Measurements from ENCODE around the gene CARS1.

Gene CARS1

DNA sequence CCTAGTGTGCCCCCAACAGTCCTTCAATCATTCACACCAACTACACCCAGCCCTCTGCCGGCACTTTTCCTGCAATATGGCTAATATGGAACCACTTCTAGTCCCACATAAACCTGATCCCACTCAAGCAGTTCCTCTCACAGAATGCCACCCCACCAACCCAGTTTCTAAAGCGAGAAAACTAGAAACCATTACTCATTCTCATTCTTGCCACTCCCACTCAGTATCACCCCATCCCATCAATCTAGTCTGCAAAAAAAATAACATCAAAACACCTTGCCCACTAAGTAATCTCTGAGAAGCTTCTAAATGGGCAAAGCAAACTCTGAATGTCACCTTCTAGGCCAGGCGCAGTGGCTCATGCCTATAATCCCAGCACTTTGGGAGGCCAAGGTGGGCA, 83.0 kb downstream of the CARS1 start:
- Histone ChIP-seq H3K9me3 (ENCODE audit: low read length) (no peaks in the 10 kb centered on the region), H3K36me3 (ENCODE audit: insufficient read depth, low read length) (peaks cover 97% of the 10 kb centered on the region), H2AFZ (ENCODE audit: low read depth, low read length) (no peak overlapping the region), H3K4me1 (ENCODE audit: insufficient read depth, low read length) (no peaks in the 10 kb centered on the region), H3K27me3 (ENCODE audit: insufficient read depth, low read length) (no peaks in the 10 kb centered on the region), H3K4me3 (ENCODE audit: low read length) (no peak overlapping the region)

DNA sequence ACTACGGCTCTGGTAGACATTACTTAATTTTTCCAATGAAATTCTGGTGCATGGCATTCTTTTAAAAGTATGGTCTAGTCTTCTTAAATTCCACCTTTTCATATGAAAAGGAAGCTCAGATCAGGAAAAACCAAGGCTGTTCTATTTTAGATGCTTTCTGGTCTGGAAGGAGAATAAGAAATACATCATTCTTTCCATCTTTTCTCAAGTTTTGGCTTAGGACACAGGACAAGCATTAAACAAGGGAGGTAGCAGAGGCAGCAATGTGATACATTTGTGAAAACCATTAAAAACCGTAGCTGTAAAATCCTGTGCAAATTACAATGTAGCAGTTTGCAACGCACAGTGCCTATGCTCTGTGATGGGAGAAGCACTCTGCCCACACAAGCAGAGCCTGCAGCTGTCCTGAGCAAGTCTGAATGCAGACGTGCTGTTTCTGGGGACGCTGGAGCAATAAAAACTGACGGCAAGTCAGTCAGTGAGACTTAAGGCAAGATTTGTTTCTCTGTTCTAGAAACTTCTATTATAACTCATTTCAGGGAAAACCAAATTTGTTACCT, 88.8 kb downstream of the CARS1 start:
- Histone ChIP-seq H3K27me3 (ENCODE audit: insufficient read depth, low read length) (no peaks in the 10 kb centered on the region), H3K4me1 (ENCODE audit: insufficient read depth, low read length) (no peaks in the 10 kb centered on the region), H3K36me3 (ENCODE audit: insufficient read depth, low read length) (peaks cover 93% of the 10 kb centered on the region), H3K4me3 (ENCODE audit: low read length) (no peak overlapping the region), H3K9me3 (ENCODE audit: low read length) (peaks cover 1% of the 10 kb centered on the region), H2AFZ (ENCODE audit: low read depth, low read length) (no peak overlapping the region)

DNA sequence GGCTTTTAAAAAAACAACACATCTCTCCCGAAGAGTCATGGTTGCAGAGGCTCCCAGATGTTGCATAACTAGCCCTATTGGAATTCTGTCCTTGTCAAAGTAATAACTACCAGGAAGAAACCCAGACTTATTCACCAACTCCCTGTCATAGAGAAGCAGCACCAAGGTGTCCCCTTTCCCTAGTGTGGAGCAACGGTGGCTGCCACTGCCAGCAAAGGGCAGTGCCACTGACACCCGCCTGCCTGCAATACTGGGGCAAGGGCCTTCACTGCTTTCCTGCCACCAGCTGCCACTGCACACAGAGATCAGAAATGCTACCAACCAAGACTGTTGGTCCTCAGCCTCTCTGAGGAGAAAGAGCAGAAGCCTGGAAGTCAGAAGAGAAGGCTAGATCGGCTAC, 92.4 kb downstream of the CARS1 start:
- peaks cover 1% of the 10 kb centered on the region for H3K9me3 ChIP-seq (ENCODE audit: low read length)
- H3K4me1 ChIP-seq (ENCODE audit: insufficient read depth, low read length): no peaks in the 10 kb centered on the region
- H2AFZ ChIP-seq (ENCODE audit: low read depth, low read length): no peak overlapping the region
- no peaks in the 10 kb centered on the region for H3K27me3 ChIP-seq (ENCODE audit: insufficient read depth, low read length)
- H3K4me3 ChIP-seq (ENCODE audit: low read length): no peak overlapping the region
- H3K36me3 ChIP-seq (ENCODE audit: insufficient read depth, low read length): peaks cover 87% of the 10 kb centered on the region

DNA sequence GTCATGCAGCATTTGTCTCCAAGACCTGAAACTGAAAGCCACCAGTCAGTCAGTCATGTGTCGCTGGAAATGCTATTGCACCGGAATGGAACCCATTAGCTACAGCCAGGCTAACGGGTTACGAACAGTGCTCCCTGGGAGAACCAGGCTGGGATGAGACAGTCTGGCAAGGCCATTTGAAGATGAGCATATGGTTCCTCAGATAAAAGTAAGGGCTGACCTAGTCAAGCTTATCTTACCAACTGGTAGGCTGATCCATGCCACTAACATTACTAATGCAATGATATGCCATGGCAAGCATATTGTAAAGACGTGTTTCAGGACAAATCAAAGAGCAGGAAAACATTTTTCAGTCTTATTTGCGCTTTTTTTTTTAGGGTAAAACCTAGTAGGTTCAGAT, 93.5 kb downstream of the CARS1 start:
- no peaks in the 10 kb centered on the region for H3K4me1 ChIP-seq (ENCODE audit: insufficient read depth, low read length)
- H3K4me3 ChIP-seq (ENCODE audit: low read length): no peak overlapping the region
- no peak overlapping the region for H2AFZ ChIP-seq (ENCODE audit: low read depth, low read length)
- peaks cover 1% of the 10 kb centered on the region for H3K9me3 ChIP-seq (ENCODE audit: low read length)
- peaks cover 88% of the 10 kb centered on the region for H3K36me3 ChIP-seq (ENCODE audit: insufficient read depth, low read length)
- no peaks in the 10 kb centered on the region for H3K27me3 ChIP-seq (ENCODE audit: insufficient read depth, low read length)

DNA sequence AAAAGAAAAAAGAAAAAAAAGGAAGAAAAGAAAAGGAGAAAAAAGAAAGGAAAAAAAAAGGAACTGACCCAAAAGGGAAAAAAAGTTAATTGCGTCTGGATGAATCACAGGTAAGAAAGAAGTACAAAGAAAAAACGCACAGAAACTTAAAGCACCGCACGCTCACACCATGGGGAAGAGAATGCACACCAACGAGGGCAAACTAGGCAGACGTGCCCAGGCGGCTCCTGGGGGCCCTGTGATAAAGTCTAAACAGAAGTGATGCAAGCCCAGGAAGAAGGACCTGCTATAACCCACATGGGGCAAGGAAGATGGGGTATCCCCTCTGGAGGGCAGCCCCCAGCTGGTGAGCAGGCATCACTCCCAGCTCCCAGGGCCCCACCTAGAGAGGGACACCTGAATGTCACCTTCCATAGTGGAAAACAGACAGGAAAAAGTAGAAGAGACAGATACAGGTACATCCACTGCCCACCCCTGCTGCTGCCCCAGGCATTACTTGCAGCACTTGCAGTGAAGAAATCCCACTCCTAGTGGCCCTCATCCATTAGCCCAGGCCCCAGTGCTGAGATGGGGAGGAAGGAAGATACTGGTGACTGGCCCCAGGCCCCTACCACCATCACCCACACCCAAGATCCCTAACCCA, 94.0 kb downstream of the CARS1 start:
- Histone ChIP-seq H3K4me1 (ENCODE audit: insufficient read depth, low read length) (no peaks in the 10 kb centered on the region), H3K27me3 (ENCODE audit: insufficient read depth, low read length) (no peaks in the 10 kb centered on the region), H3K36me3 (ENCODE audit: insufficient read depth, low read length) (peaks cover 88% of the 10 kb centered on the region), H3K9me3 (ENCODE audit: low read length) (peaks cover 1% of the 10 kb centered on the region), H3K4me3 (ENCODE audit: low read length) (no peak overlapping the region), H2AFZ (ENCODE audit: low read depth, low read length) (no peak overlapping the region)

DNA sequence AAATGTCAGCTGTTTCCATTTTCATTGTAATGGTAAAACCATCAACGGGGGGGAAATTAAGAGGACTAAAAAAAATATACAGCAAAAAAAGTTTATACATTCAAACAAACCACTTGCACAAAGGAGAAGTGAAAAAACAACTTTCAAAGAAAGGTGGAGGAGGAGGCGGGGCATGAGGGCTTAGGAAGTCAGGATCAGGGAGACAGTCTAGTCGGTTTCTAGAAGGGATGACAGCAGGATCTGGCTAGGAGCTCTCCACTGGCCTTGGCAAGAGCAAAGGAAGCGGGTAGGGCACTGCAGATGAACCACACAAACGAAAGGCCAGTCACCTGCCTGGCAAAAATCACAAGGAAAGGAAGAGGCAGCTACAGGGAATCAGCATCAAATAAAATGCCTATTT, 96.1 kb downstream of the CARS1 start:
- no peaks in the 10 kb centered on the region for H3K27me3 ChIP-seq (ENCODE audit: insufficient read depth, low read length)
- no peaks in the 10 kb centered on the region for H3K4me1 ChIP-seq (ENCODE audit: insufficient read depth, low read length)
- peaks cover 88% of the 10 kb centered on the region for H3K36me3 ChIP-seq (ENCODE audit: insufficient read depth, low read length)
- no peak overlapping the region for H3K4me3 ChIP-seq (ENCODE audit: low read length)
- peaks cover 1% of the 10 kb centered on the region for H3K9me3 ChIP-seq (ENCODE audit: low read length)
- no peak overlapping the region for H2AFZ ChIP-seq (ENCODE audit: low read depth, low read length)

DNA sequence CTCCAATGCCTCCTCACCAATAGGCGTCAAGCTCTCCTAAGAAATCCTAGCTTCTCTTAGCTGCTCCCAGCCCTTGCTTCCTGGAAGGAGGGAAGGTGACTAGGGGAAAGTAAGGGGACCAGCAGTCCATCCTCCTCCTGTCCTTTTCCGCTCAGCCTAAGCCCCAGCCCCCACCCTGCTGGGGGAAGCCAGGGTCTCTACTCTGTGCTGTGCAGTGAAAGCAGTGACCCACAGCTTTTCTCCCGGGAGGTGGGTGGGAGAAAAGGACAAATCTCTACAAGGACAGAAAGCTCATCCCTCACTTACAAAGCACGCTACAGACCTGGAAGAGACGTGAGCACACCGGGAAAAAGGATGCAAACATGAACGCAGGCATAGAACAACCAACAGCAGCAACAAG, 97.1 kb downstream of the CARS1 start:
- peaks cover 89% of the 10 kb centered on the region for H3K36me3 ChIP-seq (ENCODE audit: insufficient read depth, low read length)
- no peak overlapping the region for H2AFZ ChIP-seq (ENCODE audit: low read depth, low read length)
- no peak overlapping the region for H3K4me3 ChIP-seq (ENCODE audit: low read length)
- H3K9me3 ChIP-seq (ENCODE audit: low read length): peaks cover 1% of the 10 kb centered on the region
- no peaks in the 10 kb centered on the region for H3K4me1 ChIP-seq (ENCODE audit: insufficient read depth, low read length)
- H3K27me3 ChIP-seq (ENCODE audit: insufficient read depth, low read length): no peaks in the 10 kb centered on the region

DNA sequence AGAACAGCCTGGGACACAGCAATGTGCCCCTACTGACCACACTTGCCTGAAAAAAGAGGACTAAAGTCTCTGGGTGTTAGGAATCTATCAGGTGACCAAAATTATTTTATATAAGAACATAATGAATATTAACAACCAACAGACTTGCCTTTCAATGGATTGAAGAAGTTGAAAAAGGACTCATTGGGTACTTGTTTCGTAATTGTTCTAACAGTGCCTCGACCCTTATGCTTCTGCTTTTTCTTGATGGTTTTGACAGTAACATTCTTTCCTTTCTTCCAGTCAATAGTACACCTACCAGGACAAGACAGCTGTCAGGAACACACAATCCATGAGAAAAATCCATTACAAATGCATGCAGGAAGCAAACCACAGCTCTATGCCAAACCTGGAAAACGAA, 99.0 kb downstream of the CARS1 start:
- H3K36me3 ChIP-seq (ENCODE audit: insufficient read depth, low read length): peaks cover 89% of the 10 kb centered on the region
- no peaks in the 10 kb centered on the region for H3K9me3 ChIP-seq (ENCODE audit: low read length)
- H3K4me1 ChIP-seq (ENCODE audit: insufficient read depth, low read length): no peaks in the 10 kb centered on the region
- H3K4me3 ChIP-seq (ENCODE audit: low read length): no peak overlapping the region
- H3K27me3 ChIP-seq (ENCODE audit: insufficient read depth, low read length): no peaks in the 10 kb centered on the region
- H2AFZ ChIP-seq (ENCODE audit: low read depth, low read length): no peak overlapping the region

DNA sequence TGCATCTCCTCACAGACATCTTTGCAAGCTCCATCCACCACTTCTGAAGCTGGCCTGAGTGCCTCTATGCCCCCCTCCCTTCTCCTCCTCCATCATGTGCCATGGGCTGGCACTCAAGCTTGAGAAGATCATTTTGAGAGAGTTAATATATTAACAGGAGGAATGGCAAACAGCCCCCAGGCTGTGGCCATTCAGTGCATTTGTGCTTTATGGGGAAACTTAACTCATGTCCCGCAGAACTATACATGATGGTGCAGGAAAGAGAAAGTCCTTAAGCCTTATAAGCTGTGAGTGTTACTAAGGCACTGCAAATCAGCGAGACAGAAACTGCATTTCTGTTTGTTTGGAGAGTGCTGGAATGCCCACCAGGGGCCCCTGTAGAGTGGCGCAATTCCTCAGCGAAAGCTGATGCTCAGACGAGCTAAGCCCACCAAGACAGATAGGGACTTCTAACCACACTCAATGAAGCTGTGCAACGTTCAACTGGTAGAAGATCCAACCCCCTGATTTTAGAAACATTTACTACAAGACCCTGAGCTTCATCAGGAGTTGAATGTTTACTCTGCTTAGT, 101.2 kb downstream of the CARS1 start:
- Histone ChIP-seq H3K4me3 (ENCODE audit: low read length) (no peak overlapping the region), H3K36me3 (ENCODE audit: insufficient read depth, low read length) (peaks cover 94% of the 10 kb centered on the region), H3K9me3 (ENCODE audit: low read length) (no peaks in the 10 kb centered on the region), H2AFZ (ENCODE audit: low read depth, low read length) (no peak overlapping the region), H3K4me1 (ENCODE audit: insufficient read depth, low read length) (no peaks in the 10 kb centered on the region), H3K27me3 (ENCODE audit: insufficient read depth, low read length) (no peaks in the 10 kb centered on the region)

DNA sequence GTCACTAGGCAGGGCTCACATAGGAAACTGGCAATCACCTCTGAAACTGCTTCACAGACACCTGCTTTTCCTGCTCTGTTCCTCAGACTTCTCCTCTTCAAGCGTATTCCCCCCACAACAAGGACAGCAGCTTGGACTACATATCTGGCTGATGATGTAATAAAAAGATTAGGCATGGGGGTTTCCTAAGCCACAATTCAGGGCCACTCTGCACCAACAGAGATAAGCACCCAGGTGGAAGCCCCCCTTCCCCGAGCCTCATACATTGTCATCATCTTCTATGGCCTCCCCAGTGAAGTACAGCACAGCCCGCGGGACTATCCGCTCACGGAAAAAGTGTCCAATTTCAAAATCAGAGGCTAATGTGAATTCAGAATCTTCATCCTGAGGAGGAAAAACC, 103.0 kb downstream of the CARS1 start:
- Histone ChIP-seq H3K36me3 (ENCODE audit: insufficient read depth, low read length) (peaks cover 94% of the 10 kb centered on the region), H3K9me3 (ENCODE audit: low read length) (no peaks in the 10 kb centered on the region), H3K4me3 (ENCODE audit: low read length) (no peak overlapping the region), H3K27me3 (ENCODE audit: insufficient read depth, low read length) (no peaks in the 10 kb centered on the region), H3K4me1 (ENCODE audit: insufficient read depth, low read length) (no peaks in the 10 kb centered on the region), H2AFZ (ENCODE audit: low read depth, low read length) (no peak overlapping the region)

DNA sequence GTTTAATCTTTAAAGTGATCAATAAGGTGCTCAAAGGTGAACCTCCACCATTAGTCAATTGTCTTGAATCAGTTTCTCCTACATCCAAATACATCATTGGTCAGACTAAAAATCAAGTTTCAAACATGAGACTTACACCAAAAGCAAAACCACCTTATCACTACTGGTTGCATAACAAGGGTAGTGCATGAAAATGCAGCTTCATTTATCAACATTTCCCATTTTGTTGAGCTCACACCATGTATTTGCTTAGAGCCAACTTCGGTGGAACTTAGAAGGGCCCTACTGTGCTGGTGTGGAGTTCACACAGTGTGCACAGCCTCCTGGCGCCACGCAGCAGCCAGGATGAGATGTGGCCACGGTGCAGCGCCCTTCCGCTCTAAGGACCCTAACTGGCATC, 104.9 kb downstream of the CARS1 start:
- H3K9me3 ChIP-seq (ENCODE audit: low read length): no peaks in the 10 kb centered on the region
- no peak overlapping the region for H2AFZ ChIP-seq (ENCODE audit: low read depth, low read length)
- no peaks in the 10 kb centered on the region for H3K27me3 ChIP-seq (ENCODE audit: insufficient read depth, low read length)
- peaks cover 94% of the 10 kb centered on the region for H3K36me3 ChIP-seq (ENCODE audit: insufficient read depth, low read length)
- no peaks in the 10 kb centered on the region for H3K4me1 ChIP-seq (ENCODE audit: insufficient read depth, low read length)
- H3K4me3 ChIP-seq (ENCODE audit: low read length): no peak overlapping the region

DNA sequence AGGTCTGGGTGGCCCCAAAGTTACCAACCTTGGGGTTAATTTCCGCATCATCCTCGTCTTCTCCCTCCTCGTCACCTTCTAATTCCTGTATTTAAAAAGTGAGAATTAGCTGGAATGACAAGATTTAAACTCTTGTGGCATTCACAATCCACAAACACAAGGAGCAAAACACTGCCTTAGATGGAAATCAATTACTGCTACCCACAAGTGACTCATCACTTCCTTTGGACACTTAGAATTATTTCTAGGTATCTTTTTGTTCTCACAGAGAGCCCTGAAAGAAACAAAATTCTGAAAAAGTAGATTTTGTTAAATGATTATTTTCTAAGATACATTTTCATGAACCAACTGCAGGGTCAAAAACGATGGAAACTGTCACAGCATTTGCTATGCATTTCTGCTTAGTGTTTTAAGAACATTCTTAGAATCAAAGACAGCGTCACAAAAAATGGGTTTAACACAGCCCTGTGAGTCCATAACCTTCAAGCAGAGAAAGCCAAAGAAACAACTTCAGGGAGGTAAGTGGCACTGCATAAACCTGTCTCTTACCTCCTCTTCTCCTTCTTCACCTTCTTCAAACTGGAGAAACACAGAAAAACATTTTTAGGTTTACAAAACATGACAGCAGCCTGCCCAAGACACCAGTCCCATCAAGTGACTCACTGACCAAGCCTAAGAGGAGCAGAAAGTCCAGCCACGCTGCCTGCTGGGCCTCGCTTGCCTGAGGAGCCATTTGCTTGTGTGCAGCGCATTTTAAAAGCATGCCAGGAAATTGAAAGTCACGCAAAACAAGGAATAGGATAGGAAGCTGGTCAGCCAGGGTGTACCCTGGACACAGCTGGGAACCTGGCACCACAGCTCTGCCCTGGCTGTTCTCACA, 105.8 kb downstream of the CARS1 start:
- no peaks in the 10 kb centered on the region for H3K4me1 ChIP-seq (ENCODE audit: insufficient read depth, low read length)
- peaks cover 95% of the 10 kb centered on the region for H3K36me3 ChIP-seq (ENCODE audit: insufficient read depth, low read length)
- H3K4me3 ChIP-seq (ENCODE audit: low read length): no peak overlapping the region
- no peaks in the 10 kb centered on the region for H3K9me3 ChIP-seq (ENCODE audit: low read length)
- H2AFZ ChIP-seq (ENCODE audit: low read depth, low read length): no peak overlapping the region
- H3K27me3 ChIP-seq (ENCODE audit: insufficient read depth, low read length): no peaks in the 10 kb centered on the region

All from neuron (in vitro differentiated cells).